ENCODE measurements around the gene PACRG. TPM values are rescaled to one million over a fixed set of nuclear protein-coding genes. Genes with fewer than 3 reads are reported as not detected.

PACRG gene
- total and polyA plus RNA-seq, 2 experiments from 2014 or later, result 0.17 to 0.68 TPM

- TF ChIP-seq REST (IDR thresholded peaks at IDR 0.05; ENCODE audit: unreplicated experiment), result no peak
- no peak for TF ChIP-seq CTCF (conservative IDR thresholded peaks at IDR 0.05; ENCODE audit: low read depth in 2 of 2)
- no peak for TF ChIP-seq NANOG (IDR thresholded peaks at IDR 0.05; ENCODE audit: borderline replicate concordance)
- no peak for TF ChIP-seq ETS1 (IDR thresholded peaks at IDR 0.05)
Measured at GRCh38 chr6:162913206-162913605, 185.4 kb downstream of the PACRG start (continued).

GRCh38 chr6:162917506-162917905, 189.7 kb downstream of the PACRG start:
- no peak for TF ChIP-seq ZNF114 (CRISPR knock-in tag; IDR thresholded peaks at IDR 0.05)
- TF ChIP-seq ZNF331 (CRISPR knock-in tag; IDR thresholded peaks at IDR 0.05; ENCODE audit: low read depth), result no peak
- H3K4me3 ChIP-seq, result no peak overlapping the region
- no peak overlapping the region for H3K27ac ChIP-seq (ENCODE audit: low read depth)
- Mint-ChIP-seq H3K36me3 (ENCODE audit: low read depth) (no peaks in the 10 kb centered on the region), H3K4me1 (no peaks in the 10 kb centered on the region), H3K27ac (no peak overlapping the region), H3K4me3 (no peak overlapping the region), H3K27me3 (ENCODE audit: insufficient read depth, low read depth, poor library complexity) (peaks cover 3% of the 10 kb centered on the region), H3K9me3 (no peaks in the 10 kb centered on the region; the same call in 2 of the 3 replicates)
- 0 out of 2 replicates have a peak, but pooled peaks cover 6% of the 10 kb centered on the region for H3K9me2 ChIP-seq (ENCODE audit: insufficient read depth)
- H3K4me1 ChIP-seq (ENCODE audit: insufficient read depth), result no peaks in the 10 kb centered on the region
- ATAC-seq, result no peak
- DNase-seq (ENCODE audit: low spot score), result no peak
- H3K27me3 ChIP-seq (ENCODE audit: insufficient read depth), result no peaks in the 10 kb centered on the region
- H3K79me2 ChIP-seq (replicated peaks; ENCODE audit: insufficient read depth), result no peaks in the 10 kb centered on the region
- no peaks in the 10 kb centered on the region for H4K20me1 ChIP-seq (replicated peaks; ENCODE audit: insufficient read depth)
- H3F3A ChIP-seq (replicated peaks; ENCODE audit: low read depth), result no peaks in the 10 kb centered on the region
- H3K36me3 ChIP-seq (ENCODE audit: insufficient read depth), result no peaks in the 10 kb centered on the region
- no peak overlapping the region for H2AFZ ChIP-seq
- H3K4me2 ChIP-seq, result no peak overlapping the region

- Mint-ChIP-seq H3K27me3 (ENCODE audit: insufficient read depth, low read depth, poor library complexity) (peaks cover 3% of the 10 kb centered on the region), H3K9me3 (peaks cover 19% of the 10 kb centered on the region), H3K4me3 (no peak overlapping the region), H3K27ac (no peak overlapping the region), H3K4me1 (no peaks in the 10 kb centered on the region), H3K36me3 (ENCODE audit: low read depth) (0 out of 3 replicates have a peak, but pooled peaks cover 6% of the 10 kb centered on the region)
- Histone ChIP-seq H3K36me3 (ENCODE audit: insufficient read depth) (no peaks in the 10 kb centered on the region), H3K79me2 (replicated peaks; ENCODE audit: insufficient read depth) (no peaks in the 10 kb centered on the region), H3K27me3 (ENCODE audit: insufficient read depth) (no peaks in the 10 kb centered on the region), H2AFZ (no peak overlapping the region), H3K4me3 (no peak overlapping the region), H3F3A (replicated peaks; ENCODE audit: low read depth) (no peaks in the 10 kb centered on the region), H3K4me2 (no peak overlapping the region), H3K27ac (ENCODE audit: low read depth) (no peak overlapping the region), H3K4me1 (ENCODE audit: insufficient read depth) (no peaks in the 10 kb centered on the region), H4K20me1 (replicated peaks; ENCODE audit: insufficient read depth) (no peaks in the 10 kb centered on the region), H3K9me2 (ENCODE audit: insufficient read depth) (0 out of 2 replicates have a peak, but pooled peaks cover 6% of the 10 kb centered on the region)
- no peak for TF ChIP-seq POLR2AphosphoS5 (IDR thresholded peaks at IDR 0.05; ENCODE audit: low read depth)
- TF ChIP-seq CTCF (conservative IDR thresholded peaks at IDR 0.05; ENCODE audit: low read depth in 2 of 2), result 0 out of 4 replicates have a peak, but pooled peaks of 1 of the 2 experiments have one; percentile 8
- ATAC-seq (no peak), DNase-seq (ENCODE audit: low spot score) (no peak)
Measured at GRCh38 chr6:162921062-162921461, 193.3 kb downstream of the PACRG start.
